Activated T-cell treated with anti-CD3 and anti-CD28 coated beads, Interleukin-2, amount 50 U/mL, for 1 hour (primary cell): ENCODE results near the gene JOSD1.

Source experiments
- DNase-seq: peaks from one replicate; pipeline ENCODE4 v3.0.0-alpha.2; 2020

JOSD1 gene

DNA sequence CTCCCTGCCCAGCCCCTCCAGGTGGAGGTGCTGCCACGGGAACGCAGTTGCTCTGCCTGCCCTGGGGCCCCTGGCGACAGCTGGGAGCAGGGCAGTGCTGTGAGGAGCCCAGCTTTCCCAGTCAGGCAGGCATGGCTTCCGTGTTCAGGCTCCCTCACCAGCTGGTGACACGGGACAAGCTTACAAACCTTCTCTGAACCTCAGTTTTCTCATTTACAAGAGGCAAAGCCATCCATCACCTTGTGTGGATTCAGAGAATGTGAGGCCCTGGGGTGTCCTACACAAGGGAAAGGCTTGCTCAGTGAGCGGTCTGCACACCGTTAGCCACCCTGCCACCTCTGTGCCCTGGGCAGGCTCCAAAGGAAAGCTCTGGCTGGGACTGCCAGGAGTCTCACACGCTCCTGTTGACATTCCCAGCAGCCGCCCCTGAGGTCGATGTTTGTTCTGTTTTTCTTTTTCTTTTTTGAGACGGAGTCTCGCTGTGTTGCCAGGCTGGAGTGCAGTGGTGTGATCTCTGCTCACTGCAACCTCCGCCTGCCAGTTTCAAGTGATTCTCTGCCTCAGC, 31.6 kb upstream of the JOSD1 start:
- DNase-seq = no peak

DNA sequence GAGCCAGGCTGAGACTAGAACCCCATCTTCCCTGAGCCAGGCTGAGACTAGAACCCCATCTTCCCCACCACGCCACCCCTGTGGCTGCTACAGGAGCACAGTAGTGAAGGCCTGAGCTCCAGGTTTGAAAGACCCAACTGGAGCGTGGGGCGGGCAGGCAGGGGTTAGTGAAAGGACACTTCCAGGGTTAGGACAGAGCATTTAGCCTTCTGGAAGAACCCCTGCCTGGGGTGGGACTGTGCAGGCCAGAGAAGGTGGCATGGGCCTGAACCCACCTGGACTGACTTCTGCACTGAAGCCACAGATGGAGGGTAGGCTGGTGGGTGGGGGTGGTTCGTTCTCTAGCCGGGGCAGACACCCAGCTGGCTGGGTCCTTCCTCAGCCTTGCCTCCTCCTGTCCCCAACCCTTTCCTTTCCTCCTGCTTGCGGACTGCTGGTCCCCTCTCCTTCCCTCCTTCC, 31.0 kb upstream of the JOSD1 start:
- peak; percentile 23 for DNase-seq

DNA sequence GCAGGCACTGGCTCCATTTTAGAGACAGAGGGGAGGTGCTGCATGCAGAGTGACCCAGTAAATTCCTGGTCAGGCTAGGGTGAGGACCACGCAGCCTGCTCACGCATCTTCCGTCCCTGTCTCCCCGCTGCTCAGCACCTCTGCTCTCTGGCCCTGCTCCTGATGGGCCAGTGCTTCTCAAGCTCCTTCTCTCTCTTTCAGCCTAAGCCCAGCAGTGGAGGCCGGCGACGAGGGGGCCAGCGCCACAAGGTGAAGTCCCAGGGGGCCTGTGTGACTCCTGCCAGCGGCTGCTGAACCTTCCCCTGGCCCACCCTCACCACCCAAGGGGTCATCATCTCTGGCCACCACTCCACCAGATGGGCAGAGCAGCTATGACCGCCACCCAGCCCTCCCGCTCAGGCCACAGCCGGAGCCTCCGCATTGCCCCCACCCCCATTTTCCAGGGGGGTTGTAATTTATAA, 29.7 kb upstream of the JOSD1 start:
- DNase-seq = peak; percentile 17

DNA sequence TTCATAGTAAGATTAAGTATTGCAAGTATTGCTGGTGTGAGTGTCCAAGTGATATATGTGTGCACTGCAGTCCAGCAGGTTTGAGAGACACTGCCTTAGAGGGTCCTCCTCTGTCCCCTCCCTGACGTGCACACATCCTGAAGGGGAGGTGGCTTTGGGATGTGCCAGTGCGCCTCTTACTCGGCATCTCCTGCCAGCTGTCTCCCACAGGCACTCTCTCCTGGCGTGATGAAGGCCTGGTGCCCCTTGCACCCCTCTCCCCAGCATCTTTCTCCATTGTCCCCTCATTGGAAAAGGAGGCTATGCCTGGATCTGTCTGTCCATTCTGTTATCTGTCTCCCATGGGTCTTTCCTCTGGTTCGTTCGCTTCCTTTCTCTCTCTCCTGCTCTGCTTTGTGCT, 29.2 kb upstream of the JOSD1 start:
- DNase-seq = peak; percentile 13

DNA sequence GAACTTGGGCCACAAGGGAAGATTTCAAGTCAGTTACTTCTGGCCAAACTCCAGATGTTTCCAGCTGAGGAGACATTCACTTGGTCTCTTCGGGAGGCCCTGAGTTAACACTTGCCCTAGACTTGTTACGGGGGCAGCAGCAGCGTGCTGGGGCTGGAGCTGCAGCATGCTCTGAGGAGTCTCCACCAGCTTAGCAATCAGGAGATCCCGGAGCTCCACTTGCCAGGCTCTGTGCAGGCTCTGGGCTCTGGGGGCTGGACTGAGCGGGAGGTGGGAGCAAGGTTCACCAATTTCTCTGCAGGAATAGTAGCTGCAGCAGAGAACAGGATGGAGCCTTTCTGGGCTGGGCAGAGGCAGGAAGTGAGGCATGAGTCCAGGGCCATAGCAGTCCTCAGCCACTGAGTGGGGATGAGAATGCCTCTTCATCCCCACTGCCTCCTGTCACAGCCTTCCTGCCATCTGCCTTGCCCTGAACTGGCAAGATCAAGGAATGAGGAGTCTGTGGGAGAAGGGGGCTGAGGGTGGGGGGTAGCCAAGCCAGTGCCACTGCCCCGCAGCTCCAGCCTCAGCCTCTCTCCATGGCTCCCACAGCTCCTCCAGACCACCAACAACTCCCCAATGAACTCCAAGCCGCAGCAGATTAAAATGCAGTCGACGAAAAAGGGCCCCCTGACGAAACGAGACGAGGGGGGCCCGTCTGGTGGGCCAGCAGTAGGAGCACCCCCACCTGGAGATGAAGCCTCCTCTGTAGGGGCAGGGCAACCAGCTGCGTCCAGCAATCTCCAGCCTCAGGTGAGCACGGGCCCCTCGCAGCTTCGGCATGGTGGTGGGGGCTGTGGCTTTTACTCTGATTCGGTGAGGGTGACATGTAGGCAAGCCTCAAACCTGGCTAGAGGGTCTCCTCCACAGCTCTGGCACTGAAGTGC, 28.4 kb upstream of the JOSD1 start:
- DNase-seq = peak; percentile 12

DNA sequence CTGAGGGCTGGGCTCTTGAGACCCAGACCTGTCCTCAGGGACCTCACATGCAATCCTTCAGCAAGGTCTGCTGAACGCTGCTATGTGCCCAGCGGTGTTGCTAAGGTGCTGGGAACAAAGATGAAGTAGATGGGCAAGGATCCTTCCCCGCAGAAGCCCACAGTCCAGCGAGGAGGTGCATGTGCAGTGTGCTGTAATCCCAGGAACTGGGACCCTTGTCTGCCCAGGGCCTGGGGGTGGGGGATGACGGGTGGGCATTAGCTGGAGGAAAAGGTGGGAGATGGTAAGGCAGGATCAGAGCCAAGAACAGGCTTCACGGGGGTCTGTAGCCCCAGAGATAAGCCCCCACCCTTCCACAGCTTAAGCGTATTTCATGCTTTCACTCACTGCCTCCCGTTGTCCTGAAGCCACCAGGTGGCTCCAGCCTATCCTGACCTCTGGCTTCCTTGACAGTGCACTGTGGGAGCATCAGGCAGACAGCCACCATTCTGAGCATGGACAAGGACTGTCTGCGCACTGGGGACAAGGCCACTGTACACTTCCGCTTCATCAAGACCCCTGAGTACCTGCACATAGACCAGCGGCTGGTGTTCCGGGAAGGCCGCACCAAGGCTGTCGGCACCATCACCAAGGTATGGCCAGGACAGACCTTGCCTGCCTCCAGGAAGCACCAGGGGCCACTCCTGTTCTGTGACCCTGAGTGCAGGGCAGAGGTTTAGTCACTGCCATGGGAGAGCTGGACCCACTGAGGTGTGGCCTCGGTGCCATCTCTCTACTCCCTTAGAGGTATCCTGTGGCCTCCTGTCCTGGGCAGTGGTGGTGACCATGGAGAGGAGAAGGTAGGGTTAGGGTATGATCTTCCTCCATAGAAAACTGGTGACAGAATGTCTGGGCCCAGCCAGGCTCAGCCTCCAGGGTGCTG, 27.0 kb upstream of the JOSD1 start:
- DNase-seq = peak; percentile 16

DNA sequence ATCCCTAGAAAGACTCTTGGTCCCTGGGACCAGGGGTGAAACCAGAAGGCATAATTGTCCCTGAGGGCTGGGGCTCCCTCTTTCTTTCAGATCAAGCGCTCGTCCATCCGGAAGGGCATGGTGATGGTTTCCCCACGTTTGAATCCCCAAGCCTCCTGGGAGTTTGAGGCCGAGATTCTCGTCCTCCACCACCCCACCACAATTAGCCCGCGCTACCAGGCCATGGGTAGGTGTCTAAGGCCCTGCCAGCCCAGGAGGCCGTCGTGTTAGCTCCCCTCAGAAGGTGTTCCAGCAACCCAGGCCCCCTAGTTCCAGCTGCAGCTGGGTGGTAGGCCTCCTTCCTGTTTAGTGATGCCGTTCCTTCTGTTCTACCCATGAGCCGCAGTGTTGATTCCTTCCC, 26.4 kb upstream of the JOSD1 start:
- no peak for DNase-seq

DNA sequence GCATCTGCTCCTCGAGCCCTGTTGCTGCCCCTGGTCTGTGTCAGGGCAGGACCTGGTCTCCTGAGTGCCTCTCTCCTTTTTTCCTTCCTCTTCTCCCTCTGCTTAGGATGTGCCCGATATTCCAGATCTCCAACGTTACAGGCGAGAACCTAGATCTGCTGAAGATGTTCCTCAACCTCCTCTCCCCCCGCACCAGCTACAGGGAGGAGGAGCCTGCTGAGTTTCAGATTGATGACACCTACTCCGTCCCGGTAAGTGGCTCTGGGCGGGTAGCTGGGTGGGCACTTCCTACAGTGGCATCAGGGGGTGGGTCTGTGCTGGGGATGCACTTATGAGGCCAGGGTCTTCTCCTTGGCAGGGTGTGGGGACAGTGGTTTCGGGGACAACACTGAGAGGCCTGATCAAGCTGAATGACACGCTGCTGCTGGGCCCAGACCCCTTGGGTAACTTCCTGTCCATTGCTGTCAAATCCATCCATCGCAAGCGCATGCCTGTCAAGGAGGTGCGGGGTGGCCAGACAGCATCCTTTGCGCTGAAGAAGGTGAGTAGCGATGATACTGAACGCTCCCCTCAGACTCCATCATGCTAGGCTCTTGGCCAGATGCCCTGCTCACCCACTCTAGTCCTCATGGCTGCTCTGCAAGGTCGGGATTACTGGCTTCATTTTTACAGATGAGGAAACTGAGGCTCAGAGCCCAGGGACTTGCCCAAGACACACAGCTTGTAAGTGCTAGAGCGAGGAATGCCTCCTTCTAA, 25.3 kb upstream of the JOSD1 start:
- DNase-seq = peak; percentile 13

DNA sequence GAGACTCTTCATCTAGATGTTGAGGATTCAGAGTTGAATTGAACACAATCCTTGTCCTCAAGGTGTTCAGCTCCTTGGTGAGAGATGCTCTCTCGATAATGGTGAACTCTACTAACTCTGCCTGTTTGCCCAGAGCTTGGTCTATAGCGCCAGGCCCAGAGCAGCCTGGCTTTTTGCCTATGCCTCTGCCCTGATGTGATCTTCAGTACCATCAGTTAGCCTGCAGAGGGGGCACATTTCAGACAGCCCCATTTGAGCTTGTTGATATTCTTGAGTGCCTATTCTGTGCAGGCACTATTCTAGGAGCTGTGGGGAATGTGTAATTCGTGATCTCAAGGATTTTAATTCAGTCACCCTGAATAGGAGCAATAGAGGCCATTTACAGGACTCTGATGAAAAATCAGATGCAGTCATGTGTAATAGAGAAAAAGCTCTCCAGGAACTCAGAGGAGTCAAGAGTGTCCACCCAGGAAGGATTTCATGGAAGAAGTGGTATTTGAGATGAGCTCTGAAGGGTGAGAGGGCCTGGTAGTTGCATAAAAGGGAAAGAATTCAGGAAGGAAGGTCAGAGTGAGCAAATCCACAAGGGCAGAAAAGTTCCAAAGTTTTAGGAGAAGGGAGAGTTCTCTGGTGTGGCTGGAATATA, 24.3 kb upstream of the JOSD1 start:
- peak; percentile 41 for DNase-seq

DNA sequence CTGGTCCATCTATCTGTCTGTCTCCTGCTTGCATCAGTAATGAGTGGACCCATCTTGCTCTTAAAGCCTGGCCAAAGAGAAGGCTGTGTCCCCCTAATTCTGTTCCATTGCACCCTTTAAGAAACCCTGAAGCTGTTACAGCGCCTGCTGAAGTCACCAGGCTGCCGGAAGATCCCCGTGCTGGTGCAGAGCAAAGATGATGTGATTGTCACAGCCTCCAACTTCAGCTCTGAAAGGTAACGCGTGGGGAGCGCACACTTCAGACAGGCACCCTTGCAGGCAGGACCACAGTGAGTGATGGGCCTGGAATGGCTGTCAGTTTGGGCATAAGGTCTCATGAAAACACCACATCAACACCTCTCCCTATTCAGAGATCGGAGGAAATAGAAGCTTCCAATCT, 23.4 kb upstream of the JOSD1 start:
- no peak for DNase-seq

DNA sequence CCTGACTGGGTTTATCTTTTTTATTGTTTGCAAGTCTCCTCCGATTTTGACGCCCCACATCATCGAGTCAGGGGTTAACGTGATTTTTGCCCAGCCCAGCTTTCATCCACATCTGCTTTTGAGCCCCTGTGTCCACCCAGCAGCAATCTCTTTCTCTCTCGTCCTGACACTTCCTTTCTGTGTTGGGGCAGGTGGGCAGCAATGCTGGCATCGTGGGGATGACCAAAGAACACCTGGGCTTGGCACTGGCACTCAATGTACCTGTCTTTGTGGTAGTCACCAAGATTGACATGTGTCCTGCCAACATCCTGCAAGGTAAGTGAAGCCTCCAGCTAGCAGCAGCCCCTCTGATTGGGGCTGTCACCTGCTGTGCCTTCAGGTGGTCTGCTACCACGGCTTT, 20.8 kb upstream of the JOSD1 start:
- DNase-seq = no peak

DNA sequence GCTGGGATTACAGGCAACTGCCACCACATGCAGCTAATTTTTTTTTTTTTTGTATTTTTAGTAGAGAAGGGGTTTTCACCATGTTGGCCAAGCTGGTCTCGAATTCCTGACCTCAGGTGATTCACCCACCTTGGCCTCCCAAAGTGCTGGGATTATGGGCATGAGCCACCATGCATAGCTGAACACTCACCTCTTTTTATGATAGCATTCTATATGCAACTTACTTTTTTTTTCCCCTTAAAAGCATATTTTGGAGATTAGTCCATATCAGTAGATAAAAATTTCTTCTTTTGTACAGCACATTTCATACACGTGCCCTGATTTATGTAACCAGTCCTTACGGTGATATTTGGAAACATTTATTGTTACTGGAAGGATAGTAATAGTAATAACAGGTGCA, 19.6 kb upstream of the JOSD1 start:
- no peak for DNase-seq

DNA sequence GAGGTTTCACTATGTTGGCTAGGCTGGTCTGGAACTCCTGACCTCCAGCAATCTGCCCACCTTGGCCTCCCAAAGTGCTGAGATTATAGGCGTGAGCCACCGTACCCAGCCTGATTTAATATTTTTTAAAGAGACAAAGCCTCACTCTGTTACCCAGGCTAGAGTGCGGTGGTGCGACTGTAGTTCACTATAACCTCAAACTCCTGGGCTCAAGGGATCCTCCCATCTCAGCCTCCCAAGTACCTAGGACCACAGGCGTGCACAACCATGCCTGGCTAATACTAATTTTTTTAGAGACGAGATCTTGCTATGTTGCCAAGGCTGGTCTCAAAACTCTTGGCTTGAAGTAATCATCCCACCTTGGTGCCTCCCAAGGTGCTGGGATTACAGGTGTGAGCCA, 18.5 kb upstream of the JOSD1 start:
- no peak for DNase-seq

DNA sequence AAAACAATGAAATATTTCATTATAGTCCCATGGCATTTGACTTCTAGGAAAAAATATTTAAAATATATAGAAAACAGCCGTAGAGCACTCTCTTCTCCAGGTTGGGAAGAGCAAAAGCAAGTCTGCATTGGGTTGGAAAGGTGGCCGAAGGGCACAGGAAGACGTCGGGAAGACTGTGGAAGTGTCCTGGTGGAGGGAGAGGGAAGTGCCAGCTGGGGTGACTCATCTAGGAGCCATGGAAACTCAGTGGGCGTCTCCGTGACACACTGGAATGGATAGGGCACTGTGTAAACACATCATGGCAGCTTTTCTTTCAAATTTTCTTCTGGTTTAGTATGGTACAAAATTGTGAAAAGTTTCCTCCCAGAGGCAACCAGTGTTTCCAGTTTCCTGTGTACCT, 17.7 kb upstream of the JOSD1 start:
- DNase-seq = no peak

DNA sequence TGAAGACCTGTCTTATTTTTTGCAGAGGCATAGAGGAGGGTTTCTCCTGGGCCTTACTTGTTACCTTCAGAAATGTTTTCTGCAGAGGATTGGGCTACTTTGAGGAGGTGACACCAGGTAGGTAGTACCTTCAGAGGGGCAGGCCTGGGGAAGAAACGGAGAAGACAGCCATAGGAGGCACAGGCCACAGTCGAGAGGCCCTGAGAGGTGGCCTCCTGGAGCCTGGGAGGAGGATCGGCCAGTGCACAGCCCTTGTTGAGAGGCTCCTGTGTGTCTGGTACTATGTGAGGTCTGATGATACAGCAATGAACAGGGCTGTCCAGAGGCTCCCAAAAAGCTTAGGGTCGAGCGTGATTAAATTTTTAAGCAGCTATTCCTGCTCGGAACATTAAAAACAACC, 16.5 kb upstream of the JOSD1 start:
- no peak for DNase-seq

DNA sequence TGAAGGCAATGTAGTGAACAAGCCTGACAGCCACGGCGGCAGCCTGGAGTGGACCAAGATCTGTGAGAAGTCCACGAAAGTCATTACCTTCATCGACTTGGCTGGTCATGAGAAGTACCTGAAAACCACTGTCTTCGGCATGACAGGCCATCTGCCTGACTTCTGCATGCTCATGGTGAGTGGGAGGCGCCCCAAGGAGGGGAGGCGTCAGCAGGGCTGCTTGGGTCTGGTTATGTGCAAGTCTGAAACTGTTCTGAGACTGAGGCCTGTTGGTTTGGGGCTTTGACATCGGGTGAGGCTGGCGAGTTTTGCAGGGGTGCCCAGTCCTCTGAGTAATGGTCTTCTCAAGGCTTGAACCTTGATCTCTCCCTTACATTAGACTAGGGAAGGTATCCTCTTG, 16.1 kb upstream of the JOSD1 start:
- DNase-seq = no peak

DNA sequence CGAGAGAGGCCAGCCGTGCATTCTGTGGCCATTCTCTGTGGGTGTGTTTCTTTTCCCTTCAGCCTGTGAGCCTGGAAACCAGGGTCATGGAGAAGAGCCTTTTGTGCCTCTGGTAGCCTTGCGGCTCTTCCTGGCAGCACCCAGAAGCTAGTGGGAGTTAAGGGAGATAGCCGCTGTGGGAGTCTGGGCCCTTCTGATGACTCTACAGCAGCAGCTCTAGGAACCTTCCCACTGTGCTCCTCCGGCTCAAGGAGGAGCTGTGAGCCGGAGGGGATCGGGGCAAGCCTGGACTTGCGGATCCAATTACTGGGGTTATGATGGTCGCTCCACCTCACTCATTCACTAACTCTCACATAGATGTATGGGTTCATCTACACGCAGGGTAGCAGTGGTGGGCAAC, 15.5 kb upstream of the JOSD1 start:
- no peak for DNase-seq

DNA sequence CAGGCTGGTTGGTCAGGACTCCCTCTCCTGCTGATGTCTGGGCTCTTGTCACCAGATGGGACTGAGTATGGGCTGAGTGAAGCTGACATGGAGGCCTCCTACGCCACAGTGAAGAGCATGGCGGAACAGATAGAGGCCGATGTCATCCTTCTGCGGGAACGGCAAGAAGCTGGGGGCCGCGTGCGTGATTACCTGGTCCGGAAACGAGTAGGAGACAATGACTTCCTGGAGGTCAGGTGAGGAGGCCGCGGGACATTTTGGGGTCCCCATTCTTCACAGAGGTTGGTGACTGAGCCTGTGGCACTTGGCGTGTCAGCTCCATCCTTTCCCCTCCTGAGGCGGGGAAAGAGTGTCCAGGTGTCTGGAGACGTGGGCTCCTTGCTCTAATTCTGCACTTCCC, 15.1 kb upstream of the JOSD1 start:
- DNase-seq = no peak

DNA sequence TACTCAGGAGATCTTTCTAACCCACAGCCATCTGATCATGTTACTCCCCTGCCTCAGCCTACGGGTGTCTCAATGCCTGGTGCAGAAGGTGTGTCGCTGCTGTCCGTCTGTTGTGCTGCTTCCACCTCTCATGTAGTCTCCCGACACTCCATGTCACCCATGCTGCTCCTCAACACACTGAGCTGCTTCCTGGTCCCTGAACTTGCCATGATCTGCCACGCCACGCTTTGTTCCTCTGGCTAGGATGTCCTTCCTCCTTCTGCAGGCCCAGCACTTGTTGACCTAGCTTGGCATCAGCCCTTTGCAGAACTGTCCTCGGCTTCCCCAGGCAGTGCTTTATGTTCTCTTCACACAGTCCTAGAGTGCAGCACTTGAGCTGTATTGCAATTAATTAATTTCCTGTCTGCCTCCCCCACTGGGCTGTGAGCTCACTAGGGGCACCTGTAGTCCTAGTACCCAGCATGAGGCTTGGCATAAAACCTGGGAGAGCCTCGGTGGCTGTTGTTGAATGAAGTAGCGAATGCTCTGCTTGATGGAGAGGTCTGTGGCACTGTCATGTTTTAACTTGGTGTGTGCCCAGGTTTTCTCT, 14.5 kb upstream of the JOSD1 start:
- no peak for DNase-seq

DNA sequence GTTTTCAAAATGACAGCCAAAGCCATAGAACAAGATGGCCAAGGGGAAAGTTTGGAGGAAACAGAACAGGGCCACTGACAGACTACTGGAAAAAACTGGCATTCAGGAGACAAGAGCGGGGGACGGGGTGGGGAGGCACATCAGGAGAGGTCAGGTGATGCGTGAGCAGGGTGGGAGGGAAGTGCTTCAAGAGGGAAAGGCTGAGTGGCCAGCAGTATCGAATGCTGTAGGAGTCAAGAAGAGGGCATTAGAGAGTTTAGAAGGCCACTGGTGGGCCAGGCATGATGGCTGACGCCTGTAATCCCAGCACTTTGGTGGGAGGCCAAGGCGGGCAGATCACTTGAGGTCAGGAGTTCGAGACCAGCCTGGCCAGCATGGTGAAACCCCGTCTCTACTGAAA, 13.2 kb upstream of the JOSD1 start:
- DNase-seq = no peak

DNA sequence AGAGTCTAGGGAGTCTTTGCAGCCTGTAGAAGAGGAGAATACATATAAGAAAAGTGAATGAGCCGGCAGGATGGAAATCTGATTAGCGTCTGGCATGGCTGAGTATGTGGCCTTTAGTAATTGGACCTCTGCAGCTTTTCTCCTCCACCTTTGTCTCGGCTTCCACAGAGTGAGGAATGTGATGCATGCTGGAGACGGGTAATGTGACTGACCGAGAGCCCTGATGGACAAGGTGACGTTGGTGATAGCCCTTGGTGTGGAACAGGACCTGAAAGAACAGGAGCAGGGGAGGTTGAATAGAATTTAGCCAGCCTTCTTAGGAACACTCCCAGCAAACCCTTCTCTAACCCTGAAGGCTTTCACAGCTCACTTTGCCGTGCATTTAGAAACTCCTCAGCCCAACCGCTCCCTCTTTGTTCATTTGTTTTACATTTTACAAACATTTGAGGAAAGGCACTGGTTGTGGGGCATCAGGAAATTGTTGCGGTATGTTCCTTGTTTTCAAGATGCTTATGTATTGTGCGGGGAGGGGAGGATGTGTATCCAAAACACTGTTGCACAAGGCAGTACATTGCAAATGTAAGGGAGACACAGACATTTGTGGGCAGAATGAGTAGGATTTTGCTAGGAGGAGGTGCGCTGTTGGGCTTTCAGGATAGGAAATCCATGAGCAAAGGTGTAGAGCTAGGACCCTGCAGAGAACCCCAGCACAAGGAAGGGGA, 11.9 kb upstream of the JOSD1 start:
- no peak for DNase-seq
